Activated CD8-positive, alpha-beta T cell treated with anti-CD3 and anti-CD28 coated beads for 36 hours (primary cell): ENCODE measurements around the gene MAPK14. TPM values are rescaled to one million over a fixed set of nuclear protein-coding genes. Genes with fewer than 3 reads are reported as not detected.
A peak's percentile ranks its signal among the peaks of the same experiment; 100 is the strongest.

ENCODE experiments used
- ATAC-seq: fragments of 200-7000 bp; cut with Tn5 transposase; one replicate; pipeline ENCODE4 v1.10.0; 2021; ENCODE audit warnings: mild to moderate bottlenecking, moderate library complexity
- CTCF ChIA-PET: fragments of 350-600 bp; sonication (Branson Sonifier 250); formaldehyde crosslinking; loops from one replicate; lab custom pipeline; 2021; ENCODE audit warnings: antibody characterized with exemption; lab: Charles Lee
- POLR2A ChIA-PET: fragments of 350-600 bp; sonication (Branson Sonifier 250); formaldehyde crosslinking; loops from one replicate; lab custom pipeline; 2021; ENCODE audit warnings: antibody characterized with exemption; lab: Charles Lee
- DNase-seq: peaks from one replicate; pipeline ENCODE4 v3.0.0-alpha.2; 2020
- H3K27ac Mint-ChIP-seq: one replicate; pipeline ENCODE4 v1.8.0; 2021; ENCODE audit warnings: mild to moderate bottlenecking, mixed read lengths
- H3K27me3 Mint-ChIP-seq: one replicate; pipeline ENCODE4 v1.8.0; 2021; ENCODE audit warnings: mixed read lengths
- H3K36me3 Mint-ChIP-seq: one replicate; pipeline ENCODE4 v1.8.0; 2021; ENCODE audit warnings: low read depth, mixed read lengths
- H3K4me1 Mint-ChIP-seq: one replicate; pipeline ENCODE4 v1.8.0; 2021; ENCODE audit warnings: low read depth, mixed read lengths
- H3K4me3 Mint-ChIP-seq: one replicate; pipeline ENCODE4 v1.8.0; 2021; ENCODE audit warnings: mild to moderate bottlenecking, moderate library complexity, mixed read lengths
- H3K9me3 Mint-ChIP-seq: one replicate; pipeline ENCODE4 v1.8.0; 2021; ENCODE audit warnings: mixed read lengths
- intact Hi-C: fragments of 100-400 bp; cut with micrococcal nuclease; formaldehyde crosslinking; loops from one replicate; pipeline ENCODE4 v1.10.0; 2022
- total RNA-seq, 2 experiments: library from RNA; stranded (reverse); gene quantifications; one replicate each; pipeline ENCODE4 v1.2.3, GENCODE V29; 2021
- TF ChIP-seq, protein P1 (sequence below): fragments of 200-600 bp; IDR thresholded peaks from one replicate; pipeline ENCODE4 v1.8.0; 2022; ENCODE audit warnings: antibody characterized with exemption, mild to moderate bottlenecking

Gene MAPK14
- total RNA-seq, 2 experiments from 2014 or later: 45.7 to 49.8 TPM

DNA sequence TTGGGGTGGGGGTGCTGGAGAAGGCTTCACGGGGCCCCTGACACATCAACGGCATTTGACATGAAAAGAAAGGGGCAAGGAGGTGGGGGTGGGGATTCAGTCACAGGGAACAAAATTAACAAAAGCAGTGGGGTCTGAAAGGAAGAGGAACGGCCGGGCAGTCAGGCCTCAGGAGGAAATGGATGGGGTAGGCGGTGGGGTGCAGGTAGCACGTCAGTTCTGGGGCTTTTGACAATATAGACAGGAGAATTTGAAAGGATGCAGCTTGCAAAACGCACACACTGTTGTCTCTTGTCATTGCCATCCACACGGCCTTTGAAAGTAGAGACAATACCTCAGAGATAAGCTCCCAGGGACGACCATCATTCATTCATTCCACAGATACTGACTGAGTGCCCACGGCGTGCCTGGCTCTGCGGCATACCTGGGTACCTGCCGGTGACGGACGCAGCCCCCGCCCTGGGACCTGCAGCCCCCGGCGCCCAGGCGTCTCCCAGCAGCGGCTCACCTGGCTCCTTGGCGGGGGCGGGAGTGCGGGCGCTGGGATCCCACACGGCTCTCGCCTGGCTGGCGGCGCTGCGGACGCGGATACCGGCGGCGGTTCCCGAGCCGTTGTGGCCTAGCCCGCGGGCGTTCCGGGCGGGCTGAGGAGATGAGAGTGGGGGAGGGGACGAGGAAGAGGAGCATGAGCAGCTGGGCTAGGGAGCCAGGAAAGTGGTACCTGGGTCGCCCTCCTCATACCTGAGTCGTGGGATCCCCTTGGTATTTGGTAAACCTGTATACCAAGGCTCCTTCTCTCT, 3.4 kb upstream of the MAPK14 start, which contains the start of gene SLC26A8:
Gene SLC26A8, minus strand, starts transcription at position 646 of the 800 bp plus-strand sequence. CDS start 4,934 bp downstream, outside the sequence.
- H3K27ac Mint-ChIP-seq: no peak within 1 kb of the TSS
- POLR2A ChIA-PET: interaction anchor here (1.1 to 5.7 kb wide), 2 partner anchors 39 to 72 kb away, joined by 3 to 57 read pairs; no protein-coding TSS in a partner anchor

DNA sequence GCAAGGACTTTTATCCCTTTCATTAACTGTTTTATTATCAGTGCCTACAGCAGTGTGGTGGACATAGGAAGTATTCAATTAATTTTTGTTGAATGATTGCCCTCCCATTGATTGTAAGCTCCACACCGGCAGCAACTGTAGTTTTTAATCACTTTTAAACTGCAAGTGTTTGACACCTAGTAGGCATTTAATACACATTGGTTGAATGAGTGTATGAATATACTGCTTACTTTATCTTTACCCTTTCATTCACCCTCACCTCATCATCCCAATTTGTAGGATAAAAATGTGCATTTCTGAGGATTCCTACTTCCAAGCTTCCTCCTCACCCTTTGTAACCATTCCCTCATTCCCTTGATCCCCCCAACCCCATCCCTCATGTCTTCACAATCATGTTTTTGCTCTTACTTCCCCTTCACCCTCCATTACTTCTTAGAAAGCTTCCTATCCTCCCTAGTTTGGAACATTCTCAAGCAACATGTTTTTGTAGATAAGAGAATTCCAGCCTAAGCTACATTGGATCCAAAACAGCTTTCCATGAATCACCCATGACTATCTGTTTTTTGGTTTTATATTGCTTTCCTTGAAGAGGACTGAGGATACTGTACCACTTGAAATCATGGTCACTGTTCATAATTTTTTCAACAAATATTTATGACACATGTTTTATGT, 2.2 kb upstream of the MAPK14 start:
- H3K4me3 Mint-ChIP-seq: no peak overlapping the region
- H3K4me1 Mint-ChIP-seq: peaks cover 14% of the 10 kb centered on the region
- DNase-seq (no peak), ATAC-seq (no peak)
- no peaks in the 10 kb centered on the region for H3K9me3 Mint-ChIP-seq
- ChIA-PET POLR2A (interaction anchor here (0.6 to 5.7 kb wide), 3 partner anchors 12 to 70 kb away, joined by 3 to 57 read pairs (median 3); no protein-coding TSS in a partner anchor), CTCF (interaction anchor here (0.6 to 10.6 kb wide), 4 partner anchors 32 to 335 kb away, joined by 4 to 230 read pairs (median 14); no protein-coding TSS in a partner anchor)
- intact Hi-C loops: loop anchor here (5.0 to 10.0 kb wide), 2 partner anchors 172 to 279 kb away; partner anchors contain the start of gene BRPF3
- peaks cover 7% of the 10 kb centered on the region for H3K36me3 Mint-ChIP-seq
- TF ChIP-seq, protein P1, sequence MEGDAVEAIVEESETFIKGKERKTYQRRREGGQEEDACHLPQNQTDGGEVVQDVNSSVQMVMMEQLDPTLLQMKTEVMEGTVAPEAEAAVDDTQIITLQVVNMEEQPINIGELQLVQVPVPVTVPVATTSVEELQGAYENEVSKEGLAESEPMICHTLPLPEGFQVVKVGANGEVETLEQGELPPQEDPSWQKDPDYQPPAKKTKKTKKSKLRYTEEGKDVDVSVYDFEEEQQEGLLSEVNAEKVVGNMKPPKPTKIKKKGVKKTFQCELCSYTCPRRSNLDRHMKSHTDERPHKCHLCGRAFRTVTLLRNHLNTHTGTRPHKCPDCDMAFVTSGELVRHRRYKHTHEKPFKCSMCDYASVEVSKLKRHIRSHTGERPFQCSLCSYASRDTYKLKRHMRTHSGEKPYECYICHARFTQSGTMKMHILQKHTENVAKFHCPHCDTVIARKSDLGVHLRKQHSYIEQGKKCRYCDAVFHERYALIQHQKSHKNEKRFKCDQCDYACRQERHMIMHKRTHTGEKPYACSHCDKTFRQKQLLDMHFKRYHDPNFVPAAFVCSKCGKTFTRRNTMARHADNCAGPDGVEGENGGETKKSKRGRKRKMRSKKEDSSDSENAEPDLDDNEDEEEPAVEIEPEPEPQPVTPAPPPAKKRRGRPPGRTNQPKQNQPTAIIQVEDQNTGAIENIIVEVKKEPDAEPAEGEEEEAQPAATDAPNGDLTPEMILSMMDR: no peak
- H3K27ac Mint-ChIP-seq: no peak overlapping the region
- peaks cover 22% of the 10 kb centered on the region for H3K27me3 Mint-ChIP-seq

More for the DNA sequence above, 3.4 kb upstream of the MAPK14 start, which contains the start of gene SLC26A8:
- Mint-ChIP-seq H3K27me3 (peaks cover 22% of the 10 kb centered on the region), H3K36me3 (peaks cover 5% of the 10 kb centered on the region), H3K4me3 (no peak within 1 kb of the TSS), H3K4me1 (peaks cover 9% of the 10 kb centered on the region), H3K9me3 (no peaks in the 10 kb centered on the region)
- DNase-seq (no peak), ATAC-seq (no peak)
- intact Hi-C loops: loop anchor here (10.0 kb wide), 1 partner anchor 281 kb away; no protein-coding TSS in a partner anchor
- TF ChIP-seq, protein P1: no peak
- CTCF ChIA-PET: interaction anchor here (10.6 kb wide), 1 partner anchor 72 kb away, joined by 230 read pairs; no protein-coding TSS in a partner anchor

DNA sequence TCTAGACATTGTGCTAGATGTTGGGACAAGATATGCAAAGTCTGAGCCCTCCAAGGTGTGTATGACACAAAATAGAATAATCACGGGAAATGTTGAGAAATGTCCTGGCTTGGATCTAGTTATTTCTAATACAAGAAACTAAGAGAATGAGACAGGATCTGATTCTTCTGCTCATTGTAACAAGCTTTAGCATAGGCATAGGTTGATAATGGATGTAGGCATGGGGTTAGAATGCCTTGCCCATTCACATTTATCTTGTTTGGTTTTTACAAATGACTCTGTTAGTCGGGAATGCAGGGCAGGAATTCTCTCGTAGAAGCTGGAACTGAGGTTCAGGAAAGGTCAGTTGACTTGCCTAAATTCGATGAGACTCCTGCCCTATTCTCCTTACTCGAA, 1.7 kb upstream of the MAPK14 start:
- Mint-ChIP-seq H3K4me3 (no peak overlapping the region), H3K27me3 (peaks cover 22% of the 10 kb centered on the region), H3K4me1 (peaks cover 18% of the 10 kb centered on the region), H3K27ac (no peak overlapping the region), H3K9me3 (no peaks in the 10 kb centered on the region), H3K36me3 (peaks cover 10% of the 10 kb centered on the region)
- ChIA-PET CTCF (interaction anchor here (2.4 to 10.6 kb wide), 6 partner anchors 48 to 335 kb away, joined by 7 to 230 read pairs (median 10); no protein-coding TSS in a partner anchor), POLR2A (interaction anchor here (0.6 to 5.7 kb wide), 3 partner anchors 13 to 70 kb away, joined by 3 to 57 read pairs (median 3); no protein-coding TSS in a partner anchor)
- ATAC-seq: no peak
- no peak for DNase-seq
- TF ChIP-seq, protein P1: no peak
- intact Hi-C loops: loop anchor here (2.0 to 10.0 kb wide), 3 partner anchors 69 to 279 kb away; partner anchors contain the start of gene BRPF3

DNA sequence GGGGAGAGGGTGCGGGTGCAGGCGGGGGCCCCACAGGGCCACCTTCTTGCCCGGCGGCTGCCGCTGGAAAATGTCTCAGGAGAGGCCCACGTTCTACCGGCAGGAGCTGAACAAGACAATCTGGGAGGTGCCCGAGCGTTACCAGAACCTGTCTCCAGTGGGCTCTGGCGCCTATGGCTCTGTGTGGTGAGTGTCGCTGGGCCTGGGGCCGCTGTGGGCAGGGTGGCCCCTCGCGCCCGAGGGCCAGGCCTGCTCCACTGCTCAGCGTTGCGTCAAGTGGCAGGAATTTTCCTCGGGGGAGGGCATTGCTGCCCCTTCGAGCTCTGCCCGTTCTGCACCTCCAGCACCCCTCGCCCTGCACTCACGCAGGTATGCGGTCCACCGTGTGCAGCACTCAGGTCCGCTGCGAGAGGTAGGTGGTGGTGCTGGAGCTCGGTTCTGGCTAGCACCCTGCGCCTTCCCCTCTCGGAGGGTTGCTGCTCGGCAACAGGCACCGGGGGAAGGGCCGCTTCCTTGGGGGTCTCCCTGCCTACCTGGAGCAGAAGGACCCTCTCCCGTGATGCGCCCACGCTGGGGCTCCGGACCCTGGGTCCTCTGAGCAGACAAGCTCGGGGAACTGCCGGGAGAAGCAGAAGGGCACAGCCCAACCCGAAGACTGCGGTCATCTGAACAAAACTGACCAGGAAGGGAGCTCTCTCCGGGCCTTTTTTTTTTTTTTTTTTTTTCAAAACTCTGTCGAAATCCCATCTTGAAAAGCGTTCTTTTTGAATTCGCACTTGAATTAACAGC, 674 bp downstream of the MAPK14 start:
- H3K9me3 Mint-ChIP-seq: no peaks in the 10 kb centered on the region
- peak overlapping the region; percentile 87 for H3K4me3 Mint-ChIP-seq
- POLR2A ChIA-PET: interaction anchor here (0.8 to 5.7 kb wide), 30 partner anchors 10 to 568 kb away, joined by 3 to 57 read pairs (median 4); partner anchors contain the start of gene MAPK13
- peaks cover 14% of the 10 kb centered on the region for H3K36me3 Mint-ChIP-seq
- peaks cover 22% of the 10 kb centered on the region for H3K27me3 Mint-ChIP-seq
- peak overlapping the region; percentile 97 for H3K27ac Mint-ChIP-seq
- intact Hi-C loops: loop anchor here (5.0 to 10.0 kb wide), 2 partner anchors 169 to 277 kb away; partner anchors contain the start of gene BRPF3
- peak; percentile 14 for ATAC-seq
- peaks cover 34% of the 10 kb centered on the region for H3K4me1 Mint-ChIP-seq
- peak; percentile 52 for DNase-seq
- TF ChIP-seq, protein P1: no peak
- CTCF ChIA-PET: interaction anchor here (0.7 to 10.6 kb wide), 35 partner anchors 10 to 332 kb away, joined by 3 to 230 read pairs (median 5); partner anchors contain the start of genes BRPF3, MAPK13 and SRPK1
